Activated naive CD8-positive, alpha-beta T cell treated with anti-CD3 and anti-CD28 coated beads for 36 hours (primary cell): Measurements from ENCODE around the gene MMP1. TPM values are rescaled to one million over a fixed set of nuclear protein-coding genes. Genes with fewer than 3 reads are reported as not detected.
A peak's percentile ranks its signal among the peaks of the same experiment; 100 is the strongest.

Experiments
- DNase-seq: peaks from one replicate; pipeline ENCODE4 v3.0.0; 2021
- H3K27ac Mint-ChIP-seq: one replicate; pipeline ENCODE4 v1.8.0; 2022; ENCODE audit warnings: mild to moderate bottlenecking, moderate library complexity, mixed read lengths
- H3K27me3 Mint-ChIP-seq: one replicate; pipeline ENCODE4 v1.8.0; 2022; ENCODE audit warnings: mild to moderate bottlenecking, mixed read lengths
- H3K36me3 Mint-ChIP-seq: one replicate; pipeline ENCODE4 v1.8.0; 2021; ENCODE audit warnings: mild to moderate bottlenecking, mixed read lengths
- H3K4me1 Mint-ChIP-seq: one replicate; pipeline ENCODE4 v1.8.0; 2021; ENCODE audit warnings: mixed read lengths
- H3K4me3 Mint-ChIP-seq: one replicate; pipeline ENCODE4 v1.8.0; 2022; ENCODE audit warnings: mild to moderate bottlenecking, moderate library complexity, mixed read lengths
- H3K9me3 Mint-ChIP-seq: one replicate; pipeline ENCODE4 v1.8.0; 2022; ENCODE audit warnings: mixed read lengths
- total RNA-seq, 2 experiments: library from RNA; stranded (reverse); gene quantifications; one replicate each; pipeline ENCODE4 v1.2.3, GENCODE V29; 2021

MMP1 gene
- not detected for total RNA-seq

GRCh38 chr11:102798012-102798746, at the start of gene MMP1:
Gene MMP1, minus strand, starts transcription at chr11:102798160. Its CDS starts 68 bp downstream, at chr11:102798092.
- Mint-ChIP-seq H3K4me3 (no peak within 1 kb of the TSS), H3K27ac (no peak within 1 kb of the TSS), H3K4me1 (peaks cover 3% of the 10 kb centered on the region), H3K27me3 (peaks cover 7% of the 10 kb centered on the region), H3K36me3 (no peaks in the 10 kb centered on the region), H3K9me3 (no peaks in the 10 kb centered on the region)
- no peak for DNase-seq

GRCh38 chr11:102846292-102846691, 48.3 kb upstream of the MMP1 start:
- H3K4me1 Mint-ChIP-seq, result no peaks in the 10 kb centered on the region
- peaks cover 15% of the 10 kb centered on the region for H3K27me3 Mint-ChIP-seq
- H3K36me3 Mint-ChIP-seq, result no peaks in the 10 kb centered on the region
- no peak overlapping the region for H3K4me3 Mint-ChIP-seq
- no peak for DNase-seq
- no peaks in the 10 kb centered on the region for H3K9me3 Mint-ChIP-seq
- no peak overlapping the region for H3K27ac Mint-ChIP-seq

DNA sequence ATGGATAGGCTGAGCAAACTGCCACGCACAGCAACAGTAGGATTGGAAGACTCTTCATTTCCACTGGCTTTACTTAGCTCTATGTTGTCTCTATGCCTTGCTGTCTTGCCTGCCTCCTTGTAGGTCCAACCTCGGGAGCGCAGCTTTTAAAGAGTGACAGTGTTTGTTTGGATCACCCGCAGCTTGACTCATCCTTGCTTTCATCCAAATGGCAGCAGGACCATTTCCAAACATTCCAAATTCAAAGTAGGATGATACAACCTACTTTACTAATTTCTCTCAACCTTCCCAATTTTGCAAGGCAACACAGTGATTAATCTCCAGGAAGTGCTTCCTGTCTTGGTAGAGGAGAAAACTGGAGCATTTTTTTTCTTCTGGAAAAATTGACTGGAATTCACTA, 45.5 kb upstream of the MMP1 start, which contains the start of gene MMP3:
Gene MMP3 (minus strand): TSS at position 121 of the 400 bp plus-strand sequence. CDS start 63 bp downstream, at position 58.
- no peak within 1 kb of the TSS for H3K4me3 Mint-ChIP-seq
- no peak for DNase-seq
- H3K4me1 Mint-ChIP-seq, result no peaks in the 10 kb centered on the region
- no peaks in the 10 kb centered on the region for H3K9me3 Mint-ChIP-seq
- H3K36me3 Mint-ChIP-seq, result no peaks in the 10 kb centered on the region
- H3K27ac Mint-ChIP-seq, result no peak within 1 kb of the TSS
- H3K27me3 Mint-ChIP-seq, result peaks cover 9% of the 10 kb centered on the region

- Mint-ChIP-seq H3K36me3 (no peaks in the 10 kb centered on the region), H3K9me3 (no peaks in the 10 kb centered on the region), H3K4me3 (no peak overlapping the region), H3K27ac (no peak overlapping the region), H3K4me1 (no peaks in the 10 kb centered on the region), H3K27me3 (peaks cover 8% of the 10 kb centered on the region)
- no peak for DNase-seq
Measured at GRCh38 chr11:102842930-102843329, 45.0 kb upstream of the MMP1 start.

GRCh38 chr11:102840018-102840417, 42.1 kb upstream of the MMP1 start:
- no peaks in the 10 kb centered on the region for H3K9me3 Mint-ChIP-seq
- DNase-seq, result no peak
- no peak overlapping the region for H3K4me3 Mint-ChIP-seq
- no peaks in the 10 kb centered on the region for H3K4me1 Mint-ChIP-seq
- no peak overlapping the region for H3K27ac Mint-ChIP-seq
- no peaks in the 10 kb centered on the region for H3K36me3 Mint-ChIP-seq
- peaks cover 5% of the 10 kb centered on the region for H3K27me3 Mint-ChIP-seq

- peaks cover 4% of the 10 kb centered on the region for H3K27me3 Mint-ChIP-seq
- H3K36me3 Mint-ChIP-seq, result no peaks in the 10 kb centered on the region
Measured at GRCh38 chr11:102837646-102838045, 39.7 kb upstream of the MMP1 start.

DNA sequence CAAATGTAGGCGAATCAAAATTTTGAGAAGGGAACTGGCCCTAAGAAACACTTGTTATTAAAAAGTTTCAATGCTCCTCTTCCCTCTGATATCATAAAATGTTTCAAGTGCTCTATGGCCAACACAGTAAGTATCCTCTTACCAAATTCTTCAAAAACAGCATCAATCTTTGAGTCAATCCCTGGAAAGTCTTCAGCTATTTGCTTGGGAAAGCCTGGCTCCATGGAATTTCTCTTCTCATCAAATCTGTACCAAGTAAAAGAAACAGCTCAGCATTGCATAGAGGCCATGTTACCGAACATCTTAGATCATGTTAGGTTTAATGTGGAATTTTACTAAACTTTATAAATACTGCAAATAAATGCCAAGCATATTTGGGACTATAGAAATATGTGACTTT, 39.2 kb upstream of the MMP1 start:
- Mint-ChIP-seq H3K4me1 (no peaks in the 10 kb centered on the region), H3K4me3 (no peak overlapping the region), H3K9me3 (no peaks in the 10 kb centered on the region), H3K36me3 (no peaks in the 10 kb centered on the region), H3K27ac (no peak overlapping the region), H3K27me3 (peaks cover 7% of the 10 kb centered on the region)
- no peak for DNase-seq

More at GRCh38 chr11:102837646-102838045, 39.7 kb upstream of the MMP1 start:
- no peak overlapping the region for H3K27ac Mint-ChIP-seq
- H3K4me3 Mint-ChIP-seq, result no peak overlapping the region
- H3K4me1 Mint-ChIP-seq, result no peaks in the 10 kb centered on the region
- no peak for DNase-seq
- no peaks in the 10 kb centered on the region for H3K9me3 Mint-ChIP-seq

- peaks cover 15% of the 10 kb centered on the region for H3K27me3 Mint-ChIP-seq
- no peak for DNase-seq
- H3K4me3 Mint-ChIP-seq, result no peak overlapping the region
- H3K27ac Mint-ChIP-seq, result no peak overlapping the region
- no peaks in the 10 kb centered on the region for H3K9me3 Mint-ChIP-seq
- no peaks in the 10 kb centered on the region for H3K4me1 Mint-ChIP-seq
- no peaks in the 10 kb centered on the region for H3K36me3 Mint-ChIP-seq
Measured at GRCh38 chr11:102836290-102836875, 38.4 kb upstream of the MMP1 start.

- no peaks in the 10 kb centered on the region for H3K9me3 Mint-ChIP-seq
- H3K27me3 Mint-ChIP-seq, result peaks cover 22% of the 10 kb centered on the region
- no peaks in the 10 kb centered on the region for H3K4me1 Mint-ChIP-seq
- no peak overlapping the region for H3K4me3 Mint-ChIP-seq
- no peaks in the 10 kb centered on the region for H3K36me3 Mint-ChIP-seq
- DNase-seq, result no peak
- no peak overlapping the region for H3K27ac Mint-ChIP-seq
Measured at GRCh38 chr11:102833731-102834130, 35.8 kb upstream of the MMP1 start.

- Mint-ChIP-seq H3K4me3 (no peak overlapping the region), H3K9me3 (no peaks in the 10 kb centered on the region), H3K27ac (no peak overlapping the region), H3K36me3 (no peaks in the 10 kb centered on the region), H3K4me1 (no peaks in the 10 kb centered on the region), H3K27me3 (peaks cover 22% of the 10 kb centered on the region)
- no peak for DNase-seq
Measured at GRCh38 chr11:102832612-102833011, 34.7 kb upstream of the MMP1 start.

GRCh38 chr11:102831489-102832440, 33.8 kb upstream of the MMP1 start:
- Mint-ChIP-seq H3K4me3 (peak overlapping the region; percentile 27), H3K4me1 (no peaks in the 10 kb centered on the region), H3K36me3 (no peaks in the 10 kb centered on the region), H3K27me3 (peaks cover 28% of the 10 kb centered on the region), H3K27ac (no peak overlapping the region), H3K9me3 (no peaks in the 10 kb centered on the region)
- peak; percentile 11 for DNase-seq

- Mint-ChIP-seq H3K36me3 (no peaks in the 10 kb centered on the region), H3K4me3 (no peak overlapping the region), H3K27ac (no peak overlapping the region), H3K9me3 (no peaks in the 10 kb centered on the region), H3K4me1 (no peaks in the 10 kb centered on the region), H3K27me3 (peaks cover 31% of the 10 kb centered on the region)
- no peak for DNase-seq
Measured at GRCh38 chr11:102831128-102831488, 33.1 kb upstream of the MMP1 start.

- Mint-ChIP-seq H3K27me3 (peaks cover 31% of the 10 kb centered on the region), H3K9me3 (no peaks in the 10 kb centered on the region)
Measured at GRCh38 chr11:102830001-102830727, 32.2 kb upstream of the MMP1 start.

GRCh38 chr11:102829316-102830000, 31.5 kb upstream of the MMP1 start:
- H3K9me3 Mint-ChIP-seq, result no peaks in the 10 kb centered on the region
- H3K4me3 Mint-ChIP-seq, result no peak overlapping the region
- no peaks in the 10 kb centered on the region for H3K36me3 Mint-ChIP-seq
- DNase-seq, result no peak
- H3K27me3 Mint-ChIP-seq, result peaks cover 27% of the 10 kb centered on the region
- no peak overlapping the region for H3K27ac Mint-ChIP-seq
- H3K4me1 Mint-ChIP-seq, result no peaks in the 10 kb centered on the region

More at GRCh38 chr11:102830001-102830727, 32.2 kb upstream of the MMP1 start:
- DNase-seq, result no peak
- Mint-ChIP-seq H3K4me3 (no peak overlapping the region), H3K36me3 (no peaks in the 10 kb centered on the region), H3K4me1 (no peaks in the 10 kb centered on the region), H3K27ac (no peak overlapping the region)
